Measurements from ENCODE around the gene ADORA2A.

Gene ADORA2A

GRCh38 chr22:24421428-24421931 lies 5.9 kb upstream of the ADORA2A start:
- H3K4me2 ChIP-seq (ENCODE audit: low read depth, low read length), result no peak overlapping the region
- no peak overlapping the region for H2AFZ ChIP-seq (ENCODE audit: low read length)
- H3K9me2 ChIP-seq (replicated peaks; ENCODE audit: insufficient read depth, low read length), result no peaks in the 10 kb centered on the region
- H3K4me1 ChIP-seq (ENCODE audit: low read length), result no peaks in the 10 kb centered on the region
- H3K9ac ChIP-seq (ENCODE audit: low read length), result no peak overlapping the region
- TF ChIP-seq EZH2 (optimal IDR thresholded peaks at IDR 0.05; ENCODE audit: low read depth, low read length), result no peak
- TF ChIP-seq, protein P1, sequence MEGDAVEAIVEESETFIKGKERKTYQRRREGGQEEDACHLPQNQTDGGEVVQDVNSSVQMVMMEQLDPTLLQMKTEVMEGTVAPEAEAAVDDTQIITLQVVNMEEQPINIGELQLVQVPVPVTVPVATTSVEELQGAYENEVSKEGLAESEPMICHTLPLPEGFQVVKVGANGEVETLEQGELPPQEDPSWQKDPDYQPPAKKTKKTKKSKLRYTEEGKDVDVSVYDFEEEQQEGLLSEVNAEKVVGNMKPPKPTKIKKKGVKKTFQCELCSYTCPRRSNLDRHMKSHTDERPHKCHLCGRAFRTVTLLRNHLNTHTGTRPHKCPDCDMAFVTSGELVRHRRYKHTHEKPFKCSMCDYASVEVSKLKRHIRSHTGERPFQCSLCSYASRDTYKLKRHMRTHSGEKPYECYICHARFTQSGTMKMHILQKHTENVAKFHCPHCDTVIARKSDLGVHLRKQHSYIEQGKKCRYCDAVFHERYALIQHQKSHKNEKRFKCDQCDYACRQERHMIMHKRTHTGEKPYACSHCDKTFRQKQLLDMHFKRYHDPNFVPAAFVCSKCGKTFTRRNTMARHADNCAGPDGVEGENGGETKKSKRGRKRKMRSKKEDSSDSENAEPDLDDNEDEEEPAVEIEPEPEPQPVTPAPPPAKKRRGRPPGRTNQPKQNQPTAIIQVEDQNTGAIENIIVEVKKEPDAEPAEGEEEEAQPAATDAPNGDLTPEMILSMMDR (IDR thresholded peaks at IDR 0.05; ENCODE audit: low read length), result peak; percentile 49
- H3K4me3 ChIP-seq (ENCODE audit: low read length), result no peak overlapping the region
- H4K20me1 ChIP-seq (ENCODE audit: insufficient read depth, low read length), result no peaks in the 10 kb centered on the region
- no peaks in the 10 kb centered on the region for H3K9me3 ChIP-seq (replicated peaks; ENCODE audit: insufficient read depth, low read length)
- peaks cover 5% of the 10 kb centered on the region; the same call in 1 of the 2 replicates for H3F3A ChIP-seq (ENCODE audit: insufficient read depth, low read length)
- H3K79me2 ChIP-seq (ENCODE audit: low read length), result no peaks in the 10 kb centered on the region
- DNase-seq, result peak; percentile 53
- no peaks in the 10 kb centered on the region for H3K36me3 ChIP-seq (replicated peaks; ENCODE audit: insufficient read depth, low read length)
- no peak overlapping the region for H3K27ac ChIP-seq (ENCODE audit: low read length)
- no peaks in the 10 kb centered on the region for H3K27me3 ChIP-seq (replicated peaks; ENCODE audit: insufficient read depth, low read length)

GRCh38 chr22:24422102-24422665 lies 5.2 kb upstream of the ADORA2A start:
- no peaks in the 10 kb centered on the region for H3K27me3 ChIP-seq (replicated peaks; ENCODE audit: insufficient read depth, low read length)
- H3K79me2 ChIP-seq (ENCODE audit: low read length), result no peaks in the 10 kb centered on the region
- H4K20me1 ChIP-seq (ENCODE audit: insufficient read depth, low read length), result no peaks in the 10 kb centered on the region
- no peaks in the 10 kb centered on the region for H3K9me2 ChIP-seq (replicated peaks; ENCODE audit: insufficient read depth, low read length)
- no peak overlapping the region for H3K4me2 ChIP-seq (ENCODE audit: low read depth, low read length)
- H3K9ac ChIP-seq (ENCODE audit: low read length), result no peak overlapping the region
- peaks cover 5% of the 10 kb centered on the region for H3K4me1 ChIP-seq (ENCODE audit: low read length)
- no peaks in the 10 kb centered on the region for H3K36me3 ChIP-seq (replicated peaks; ENCODE audit: insufficient read depth, low read length)
- TF ChIP-seq EZH2 (optimal IDR thresholded peaks at IDR 0.05; ENCODE audit: low read depth, low read length), result no peak
- TF ChIP-seq EZH2phosphoT487 (IDR thresholded peaks at IDR 0.05; ENCODE audit: low read length), result no peak
- TF ChIP-seq, protein P1 (IDR thresholded peaks at IDR 0.05; ENCODE audit: low read length), result no peak
- H3K27ac ChIP-seq (ENCODE audit: low read length), result no peak overlapping the region
- no peaks in the 10 kb centered on the region for H3K9me3 ChIP-seq (replicated peaks; ENCODE audit: insufficient read depth, low read length)
- H3F3A ChIP-seq (ENCODE audit: insufficient read depth, low read length), result peaks cover 5% of the 10 kb centered on the region; the same call in 1 of the 2 replicates
- no peak overlapping the region for H3K4me3 ChIP-seq (ENCODE audit: low read length)
- no peak for DNase-seq
- no peak overlapping the region for H2AFZ ChIP-seq (ENCODE audit: low read length)

DNA sequence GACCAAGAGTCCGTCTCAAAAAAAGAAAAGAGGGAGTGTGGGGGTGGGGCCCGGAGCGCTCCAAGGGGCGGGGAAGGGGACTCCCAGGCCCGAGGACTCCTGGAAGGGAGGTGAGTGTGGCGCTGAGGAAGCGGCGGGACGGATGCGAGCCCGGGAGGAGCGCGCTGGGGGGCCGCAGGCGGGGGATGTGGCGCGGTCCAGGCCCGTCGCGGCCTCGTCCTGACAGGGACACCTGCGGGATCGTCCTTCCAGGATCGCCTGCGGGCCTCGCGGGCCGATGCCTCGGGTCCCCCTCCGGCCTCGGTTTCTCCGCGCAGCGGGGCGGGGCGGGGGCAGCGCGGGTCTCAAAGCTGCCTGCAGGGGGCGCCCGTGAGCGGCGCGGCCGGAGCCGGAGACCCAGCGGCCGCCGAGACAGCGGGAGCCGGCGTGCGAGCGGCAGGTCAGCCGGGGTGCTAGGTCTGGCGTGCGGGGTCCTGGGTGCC lies 3.8 kb upstream of the ADORA2A start:
- Histone ChIP-seq H3K27ac (ENCODE audit: low read length) (no peak overlapping the region), H4K20me1 (ENCODE audit: insufficient read depth, low read length) (no peaks in the 10 kb centered on the region), H3K9me3 (replicated peaks; ENCODE audit: insufficient read depth, low read length) (no peaks in the 10 kb centered on the region), H3K4me2 (ENCODE audit: low read depth, low read length) (peak overlapping the region; percentile 93), H3F3A (ENCODE audit: insufficient read depth, low read length) (peaks cover 18% of the 10 kb centered on the region), H3K27me3 (replicated peaks; ENCODE audit: insufficient read depth, low read length) (no peaks in the 10 kb centered on the region), H3K4me1 (ENCODE audit: low read length) (peaks cover 8% of the 10 kb centered on the region), H2AFZ (ENCODE audit: low read length) (no peak overlapping the region), H3K9ac (ENCODE audit: low read length) (no peak overlapping the region), H3K36me3 (replicated peaks; ENCODE audit: insufficient read depth, low read length) (no peaks in the 10 kb centered on the region), H3K9me2 (replicated peaks; ENCODE audit: insufficient read depth, low read length) (no peaks in the 10 kb centered on the region), H3K79me2 (ENCODE audit: low read length) (peaks cover 8% of the 10 kb centered on the region), H3K4me3 (ENCODE audit: low read length) (peak overlapping the region; percentile 32; the same call in 1 of the 2 replicates)
- peak; percentile 55 for DNase-seq
- no peak for TF ChIP-seq EZH2phosphoT487 (IDR thresholded peaks at IDR 0.05; ENCODE audit: low read length)
- TF ChIP-seq, protein P1 (IDR thresholded peaks at IDR 0.05; ENCODE audit: low read length), result peak; percentile 68
- no peak for TF ChIP-seq EZH2 (optimal IDR thresholded peaks at IDR 0.05; ENCODE audit: low read depth, low read length)

Measured in MM.1S (cell line).